Sigmoid colon (tissue), 7 donors: Measurements from ENCODE around the gene CYP46A1. TPM values are rescaled to one million over a fixed set of nuclear protein-coding genes. Genes with fewer than 3 reads are reported as not detected.

Source experiments
- DNase-seq: peaks from one replicate; pipeline ENCODE4 v3.0.0-alpha.2; 2019
- H3K27ac ChIP-seq, 4 donors: fragments of 200-600 bp; sonication (generic); one replicate each; pipeline ENCODE4 v1.5.1; 2016 to 2019; ENCODE audit warnings: mild to moderate bottlenecking in 1 of 4
- H3K27me3 ChIP-seq, 3 donors: fragments of 200-600 bp; sonication (generic); one replicate each; pipeline ENCODE4 v1.5.1; 2019; ENCODE audit warnings: mild to moderate bottlenecking in 1 of 3
- H3K36me3 ChIP-seq, 4 donors: fragments of 200-600 bp; sonication (generic); one replicate each; pipeline ENCODE4 v1.5.1; 2016 to 2019
- H3K4me1 ChIP-seq, 4 donors: fragments of 200-600 bp; sonication (generic); one replicate each; pipeline ENCODE4 v1.5.1; 2017 to 2019
- H3K4me3 ChIP-seq, 4 donors: fragments of 200-600 bp; sonication (generic); one replicate each; pipeline ENCODE4 v1.5.1; 2017 to 2019; ENCODE audit warnings: mild to moderate bottlenecking in 2 of 4, moderate library complexity in 1 of 4
- H3K9me3 ChIP-seq, 4 donors: fragments of 200-600 bp in 3 of 4; sonication (generic) in 3 of 4; one replicate each; pipeline versions ENCODE4 v1.5.1 to v1.6.1; 2013 to 2019
- EP300 ChIP-seq, 4 donors: sonication (generic); formaldehyde crosslinking; IDR thresholded peaks; one replicate each; pipeline ENCODE4 v1.6.1; 2017; ENCODE audit warnings: antibody characterized with exemption in 4 of 4
- POLR2A ChIP-seq, 2 donors: fragments of 450-650 bp; IDR thresholded peaks; one replicate each; pipeline ENCODE4 v1.6.1; 2016; ENCODE audit warnings: antibody characterized with exemption in 2 of 2, mild to moderate bottlenecking in 2 of 2, moderate library complexity in 2 of 2
- POLR2AphosphoS5 ChIP-seq, 4 donors: sonication (generic); formaldehyde crosslinking; IDR thresholded peaks; one replicate each; pipeline ENCODE4 v1.6.1; 2017; ENCODE audit warnings: antibody characterized with exemption in 4 of 4
- WGBS, 2 donors: extraction: QIAGEN DNeasy Blood & Tissue Kit; methylation state at CpG; one replicate each; pipeline ENCODE4 v1.1.7; 2013; 5-methylcytosine and 5-hydroxymethylcytosine counted together
- intact Hi-C: fragments of 100-400 bp; cut with DNase I; formaldehyde crosslinking; loops from one replicate; pipeline ENCODE4 v1.15.1; 2023
- polyA plus RNA-seq, 3 donors: library from polyadenylated mRNA; stranded (reverse); fragments of 200-250 nt; gene quantifications; one replicate each; pipeline ENCODE4 v1.2.3, GENCODE V29; 2013
- total RNA-seq, 4 donors: library from RNA; depleted of rRNA; stranded (reverse); fragments of >200 nt; gene quantifications; one replicate each; pipeline ENCODE4 v1.1.0, GENCODE V29; 2016
- TF ChIP-seq, protein P1 (sequence below), 4 experiments: fragments of 450-650 bp in 3 of 4; fragments of 200-600 bp in 1 of 4; IDR thresholded peaks; one replicate each; pipeline ENCODE4 v1.5.1; 2016 to 2019; ENCODE audit warnings: antibody characterized with exemption in 4 of 4, mild to moderate bottlenecking in 3 of 4, moderate library complexity in 2 of 4
- donor health status: healthy with polysubstance abuse.
- donor health status: Bipolar disorder and iron deficiency.
- donor health status: healthy.

CYP46A1 gene
- total and polyA plus RNA-seq, 7 donors = under 0.01 to 2.0 (median 0.84) TPM; not detected in 1

GRCh38 chr14:99689266-99690236 is 5.5 kb downstream of the CYP46A1 start:
- intact Hi-C loops = no loop called here
- H3K4me3 ChIP-seq = no peak overlapping the region
- peaks cover 0 to 3% (median 2%) of the 10 kb centered on the region in 4 donors for H3K4me1 ChIP-seq
- no peaks in the 10 kb centered on the region for H3K9me3 ChIP-seq
- no peaks in the 10 kb centered on the region for H3K27me3 ChIP-seq
- 77 to 89% methylated on average over 11 of the region's 11 CpGs for WGBS, 2 donors
- H3K27ac ChIP-seq = no peak overlapping the region
- no peak for TF ChIP-seq POLR2A (IDR thresholded peaks at IDR 0.05)
- TF ChIP-seq, protein P1, sequence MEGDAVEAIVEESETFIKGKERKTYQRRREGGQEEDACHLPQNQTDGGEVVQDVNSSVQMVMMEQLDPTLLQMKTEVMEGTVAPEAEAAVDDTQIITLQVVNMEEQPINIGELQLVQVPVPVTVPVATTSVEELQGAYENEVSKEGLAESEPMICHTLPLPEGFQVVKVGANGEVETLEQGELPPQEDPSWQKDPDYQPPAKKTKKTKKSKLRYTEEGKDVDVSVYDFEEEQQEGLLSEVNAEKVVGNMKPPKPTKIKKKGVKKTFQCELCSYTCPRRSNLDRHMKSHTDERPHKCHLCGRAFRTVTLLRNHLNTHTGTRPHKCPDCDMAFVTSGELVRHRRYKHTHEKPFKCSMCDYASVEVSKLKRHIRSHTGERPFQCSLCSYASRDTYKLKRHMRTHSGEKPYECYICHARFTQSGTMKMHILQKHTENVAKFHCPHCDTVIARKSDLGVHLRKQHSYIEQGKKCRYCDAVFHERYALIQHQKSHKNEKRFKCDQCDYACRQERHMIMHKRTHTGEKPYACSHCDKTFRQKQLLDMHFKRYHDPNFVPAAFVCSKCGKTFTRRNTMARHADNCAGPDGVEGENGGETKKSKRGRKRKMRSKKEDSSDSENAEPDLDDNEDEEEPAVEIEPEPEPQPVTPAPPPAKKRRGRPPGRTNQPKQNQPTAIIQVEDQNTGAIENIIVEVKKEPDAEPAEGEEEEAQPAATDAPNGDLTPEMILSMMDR (IDR thresholded peaks at IDR 0.05) = no peak
- no peak for TF ChIP-seq POLR2AphosphoS5 (IDR thresholded peaks at IDR 0.05)
- no peak for TF ChIP-seq EP300 (IDR thresholded peaks at IDR 0.05)
- peak; percentile 45 for DNase-seq
- H3K36me3 ChIP-seq = no peaks in the 10 kb centered on the region

DNA sequence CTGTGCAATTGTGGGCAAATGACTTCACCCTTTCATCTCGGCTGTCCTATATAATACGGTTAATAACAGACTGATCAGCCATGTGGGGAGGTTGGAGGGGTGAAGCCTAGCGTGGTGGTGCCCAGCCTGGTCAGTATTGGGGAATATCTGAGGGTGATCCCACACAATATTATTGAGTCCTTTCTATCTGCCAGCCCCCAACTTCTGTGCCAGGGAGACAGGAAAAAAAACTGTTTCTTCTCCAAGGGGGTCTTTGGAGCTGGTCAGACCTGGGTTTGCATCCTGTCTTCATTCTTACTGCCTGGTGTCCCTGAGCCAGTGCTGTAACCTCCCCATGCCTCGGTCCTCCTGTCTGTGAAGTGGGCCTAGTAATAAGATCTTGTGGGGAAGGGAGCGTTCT is 6.5 kb downstream of the CYP46A1 start:
- Histone ChIP-seq H3K4me3 (no peak overlapping the region), H3K4me1 (no peaks in the 10 kb centered on the region), H3K36me3 (no peaks in the 10 kb centered on the region), H3K27me3 (no peaks in the 10 kb centered on the region), H3K27ac (no peak overlapping the region), H3K9me3 (no peaks in the 10 kb centered on the region)
- peak; percentile 18 for DNase-seq
- WGBS, 2 donors = 64 to 83% methylated on average over 5 of the region's 5 CpGs
- TF ChIP-seq, protein P1 (IDR thresholded peaks at IDR 0.05) = no peak
- no peak for TF ChIP-seq EP300 (IDR thresholded peaks at IDR 0.05)
- no peak for TF ChIP-seq POLR2AphosphoS5 (IDR thresholded peaks at IDR 0.05)
- TF ChIP-seq POLR2A (IDR thresholded peaks at IDR 0.05) = no peak
- intact Hi-C loops = no loop called here

DNA sequence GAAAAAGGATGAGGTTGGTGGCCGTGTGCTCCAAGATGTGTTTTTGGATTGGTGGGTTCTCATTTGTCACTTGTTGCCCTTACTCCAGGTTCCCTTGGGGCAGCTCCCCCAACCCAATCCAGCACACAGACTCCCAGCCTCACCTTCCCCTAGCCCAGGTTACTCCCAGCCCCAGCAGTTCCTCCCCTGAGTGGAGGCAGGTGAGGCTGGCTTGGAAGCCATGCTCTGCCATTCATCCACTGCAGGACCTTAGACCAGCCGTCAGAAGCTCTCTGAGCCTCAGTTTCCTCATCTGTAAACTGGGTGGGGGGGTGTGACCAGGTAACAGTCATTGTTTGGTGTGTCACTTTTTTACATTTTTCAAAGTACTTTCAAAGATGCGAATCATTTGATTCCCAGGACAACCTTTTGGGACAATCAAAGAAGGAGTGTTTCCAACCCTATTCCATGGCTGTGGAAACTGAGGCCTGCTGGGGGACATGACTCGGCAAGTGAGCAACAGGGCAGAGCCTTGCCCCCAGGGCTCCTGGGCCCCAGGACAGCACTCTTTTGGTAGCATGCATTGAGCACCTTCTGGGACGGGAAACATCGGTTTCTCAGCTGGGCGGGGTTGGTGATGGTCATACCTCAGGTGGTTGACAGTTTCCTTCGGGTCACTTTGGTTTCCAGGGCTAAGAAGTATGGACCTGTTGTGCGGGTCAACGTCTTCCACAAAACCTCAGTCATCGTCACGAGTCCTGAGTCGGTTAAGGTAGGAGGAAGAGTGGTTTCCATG is 7.2 kb downstream of the CYP46A1 start:
- no peaks in the 10 kb centered on the region for H3K36me3 ChIP-seq
- no peaks in the 10 kb centered on the region for H3K9me3 ChIP-seq
- WGBS, 2 donors = 89 to 90% methylated on average over 13 of the region's 13 CpGs
- H3K4me1 ChIP-seq = no peaks in the 10 kb centered on the region
- TF ChIP-seq, protein P1 (IDR thresholded peaks at IDR 0.05) = no peak
- TF ChIP-seq POLR2A (IDR thresholded peaks at IDR 0.05) = no peak
- TF ChIP-seq POLR2AphosphoS5 (IDR thresholded peaks at IDR 0.05) = no peak
- TF ChIP-seq EP300 (IDR thresholded peaks at IDR 0.05) = no peak
- no peaks in the 10 kb centered on the region for H3K27me3 ChIP-seq
- intact Hi-C loops = no loop called here
- no peak overlapping the region for H3K4me3 ChIP-seq
- no peak for DNase-seq
- H3K27ac ChIP-seq = no peak overlapping the region

DNA sequence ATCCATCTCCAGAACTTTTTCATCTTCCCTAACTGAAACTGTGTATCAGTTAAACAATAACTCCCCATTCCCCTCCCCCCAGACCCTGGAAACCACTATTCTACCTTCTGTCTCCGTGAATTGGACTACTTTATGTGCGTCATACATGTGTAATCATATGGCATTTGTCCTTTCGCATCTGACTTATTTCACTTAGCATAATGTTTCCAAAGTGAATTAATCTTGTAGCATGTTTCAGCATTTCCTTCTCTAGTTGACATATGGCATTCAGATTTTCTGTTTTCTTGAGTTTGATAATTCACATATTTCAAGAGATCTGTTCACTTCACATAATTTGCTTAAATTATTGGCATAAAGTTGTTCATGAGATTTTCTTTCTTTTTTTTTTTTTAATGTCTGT is 9.8 kb downstream of the CYP46A1 start:
- 54 to 90% methylated on average over 3 of the region's 3 CpGs for WGBS, 2 donors
- Histone ChIP-seq H3K27ac (no peak overlapping the region), H3K4me3 (no peak overlapping the region), H3K4me1 (no peaks in the 10 kb centered on the region), H3K36me3 (no peaks in the 10 kb centered on the region), H3K27me3 (no peaks in the 10 kb centered on the region), H3K9me3 (no peaks in the 10 kb centered on the region)
- TF ChIP-seq EP300 (IDR thresholded peaks at IDR 0.05) (no peak), POLR2AphosphoS5 (IDR thresholded peaks at IDR 0.05) (no peak), POLR2A (IDR thresholded peaks at IDR 0.05) (no peak)
- TF ChIP-seq, protein P1 (IDR thresholded peaks at IDR 0.05) = no peak
- no peak for DNase-seq
- intact Hi-C loops = no loop called here
